ENCODE data around the gene PFKFB2.

Gene PFKFB2

DNA sequence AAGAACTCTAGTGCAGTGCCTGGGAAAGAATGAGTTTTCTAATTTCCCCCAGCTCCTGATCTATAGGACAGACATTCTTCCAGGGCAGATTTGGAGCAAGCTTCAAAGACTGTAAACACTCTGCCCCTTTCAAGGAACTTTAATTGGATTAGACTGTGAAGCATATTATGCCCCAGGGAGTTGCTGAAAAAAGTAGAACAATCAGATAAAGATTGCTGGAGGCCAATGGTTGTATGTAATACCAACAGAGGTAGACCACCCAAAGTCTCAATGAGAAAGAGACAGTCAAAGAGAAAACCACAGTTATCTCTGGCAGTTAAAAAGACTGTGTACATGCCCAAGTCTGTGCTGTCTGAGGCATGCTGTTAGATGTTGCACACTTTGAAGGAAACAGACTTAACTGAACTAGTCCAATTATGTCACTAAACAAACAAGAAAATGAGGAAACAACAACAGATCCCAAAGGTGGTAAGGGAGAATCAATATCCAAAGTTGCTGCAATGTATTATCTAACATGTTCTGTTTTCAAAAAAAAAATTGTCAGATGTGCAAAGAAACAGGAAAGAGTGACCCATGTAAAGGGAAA is 75.4 kb downstream of the PFKFB2 start:
- no peak overlapping the region for H3K27ac ChIP-seq (ENCODE audit: low read depth, low read length)
- no peaks in the 10 kb centered on the region for H3K9me2 ChIP-seq (replicated peaks; ENCODE audit: control insufficient read depth, low read length)
- TF ChIP-seq, protein P1, sequence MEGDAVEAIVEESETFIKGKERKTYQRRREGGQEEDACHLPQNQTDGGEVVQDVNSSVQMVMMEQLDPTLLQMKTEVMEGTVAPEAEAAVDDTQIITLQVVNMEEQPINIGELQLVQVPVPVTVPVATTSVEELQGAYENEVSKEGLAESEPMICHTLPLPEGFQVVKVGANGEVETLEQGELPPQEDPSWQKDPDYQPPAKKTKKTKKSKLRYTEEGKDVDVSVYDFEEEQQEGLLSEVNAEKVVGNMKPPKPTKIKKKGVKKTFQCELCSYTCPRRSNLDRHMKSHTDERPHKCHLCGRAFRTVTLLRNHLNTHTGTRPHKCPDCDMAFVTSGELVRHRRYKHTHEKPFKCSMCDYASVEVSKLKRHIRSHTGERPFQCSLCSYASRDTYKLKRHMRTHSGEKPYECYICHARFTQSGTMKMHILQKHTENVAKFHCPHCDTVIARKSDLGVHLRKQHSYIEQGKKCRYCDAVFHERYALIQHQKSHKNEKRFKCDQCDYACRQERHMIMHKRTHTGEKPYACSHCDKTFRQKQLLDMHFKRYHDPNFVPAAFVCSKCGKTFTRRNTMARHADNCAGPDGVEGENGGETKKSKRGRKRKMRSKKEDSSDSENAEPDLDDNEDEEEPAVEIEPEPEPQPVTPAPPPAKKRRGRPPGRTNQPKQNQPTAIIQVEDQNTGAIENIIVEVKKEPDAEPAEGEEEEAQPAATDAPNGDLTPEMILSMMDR (IDR thresholded peaks at IDR 0.05; ENCODE audit: low read depth, low read length, poor library complexity, severe bottlenecking): no peak
- no peak for TF ChIP-seq EZH2phosphoT487 (IDR thresholded peaks at IDR 0.05; ENCODE audit: borderline replicate concordance, low read length)

DNA sequence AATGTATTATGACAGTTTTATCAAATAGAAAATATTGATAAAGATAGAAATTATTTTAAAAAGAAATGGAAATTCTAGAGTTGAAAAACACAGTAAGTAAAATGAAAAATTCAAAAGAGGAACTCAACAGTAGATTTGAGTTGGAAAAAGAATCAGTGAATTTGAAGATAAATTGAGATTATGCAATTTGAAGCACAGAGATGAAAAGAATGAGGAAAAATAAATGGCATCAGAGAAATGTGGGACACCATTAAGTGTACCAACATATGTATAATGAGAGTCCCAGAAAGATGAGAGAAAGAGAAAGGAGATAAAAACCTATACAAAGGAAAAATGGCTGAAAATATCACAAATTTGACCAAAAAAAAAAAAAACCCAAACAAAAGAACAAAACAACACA is 76.0 kb downstream of the PFKFB2 start:
- no peak for TF ChIP-seq EZH2phosphoT487 (IDR thresholded peaks at IDR 0.05; ENCODE audit: borderline replicate concordance, low read length)
- TF ChIP-seq, protein P1 (IDR thresholded peaks at IDR 0.05; ENCODE audit: low read depth, low read length, poor library complexity, severe bottlenecking): no peak
- Histone ChIP-seq H3K4me2 (ENCODE audit: low read length) (no peak overlapping the region), H3K27me3 (ENCODE audit: control insufficient read depth, low read length) (0 out of 2 replicates have a peak, but pooled peaks cover 2% of the 10 kb centered on the region), H3K36me3 (ENCODE audit: control insufficient read depth, low read length) (no peaks in the 10 kb centered on the region), H3K4me1 (ENCODE audit: control insufficient read depth, low read length) (no peaks in the 10 kb centered on the region), H3F3A (ENCODE audit: control insufficient read depth, insufficient read depth) (no peaks in the 10 kb centered on the region), H3K9me2 (replicated peaks; ENCODE audit: control insufficient read depth, low read length) (no peaks in the 10 kb centered on the region), H3K9me3 (ENCODE audit: control insufficient read depth, insufficient read depth, low read length) (peaks cover 13% of the 10 kb centered on the region), H3K4me3 (ENCODE audit: low read length) (no peak overlapping the region), H4K20me1 (ENCODE audit: control insufficient read depth, insufficient read depth, low read depth, low read length) (no peaks in the 10 kb centered on the region), H3K27ac (ENCODE audit: low read depth, low read length) (no peak overlapping the region), H3K79me2 (ENCODE audit: control insufficient read depth, low read length) (no peaks in the 10 kb centered on the region)

More for the DNA sequence above, 75.4 kb downstream of the PFKFB2 start:
- Histone ChIP-seq H3K9me3 (ENCODE audit: control insufficient read depth, insufficient read depth, low read length) (peaks cover 13% of the 10 kb centered on the region), H3K79me2 (ENCODE audit: control insufficient read depth, low read length) (no peaks in the 10 kb centered on the region), H3K4me1 (ENCODE audit: control insufficient read depth, low read length) (no peaks in the 10 kb centered on the region), H3K27me3 (ENCODE audit: control insufficient read depth, low read length) (0 out of 2 replicates have a peak, but pooled peaks cover 2% of the 10 kb centered on the region), H4K20me1 (ENCODE audit: control insufficient read depth, insufficient read depth, low read depth, low read length) (no peaks in the 10 kb centered on the region), H3K36me3 (ENCODE audit: control insufficient read depth, low read length) (no peaks in the 10 kb centered on the region), H3K4me2 (ENCODE audit: low read length) (no peak overlapping the region), H3K4me3 (ENCODE audit: low read length) (no peak overlapping the region), H3F3A (ENCODE audit: control insufficient read depth, insufficient read depth) (no peaks in the 10 kb centered on the region)

All from DOHH2 (cell line).